SK-N-MC (cell line): ENCODE data around the gene ZNF383.

Source experiments
- EZH2 ChIP-seq: fragments of 200-600 bp; sonication (generic); IDR thresholded peaks from one replicate; pipeline ENCODE4 v1.6.1; 2017; ENCODE audit warnings: antibody characterized with exemption
- POLR2AphosphoS5 ChIP-seq: IDR thresholded peaks from 2 replicates; pipeline ENCODE4 v1.6.1; 2012; ENCODE audit warnings: mild to moderate bottlenecking, low read depth, low read length, borderline replicate concordance

DNA sequence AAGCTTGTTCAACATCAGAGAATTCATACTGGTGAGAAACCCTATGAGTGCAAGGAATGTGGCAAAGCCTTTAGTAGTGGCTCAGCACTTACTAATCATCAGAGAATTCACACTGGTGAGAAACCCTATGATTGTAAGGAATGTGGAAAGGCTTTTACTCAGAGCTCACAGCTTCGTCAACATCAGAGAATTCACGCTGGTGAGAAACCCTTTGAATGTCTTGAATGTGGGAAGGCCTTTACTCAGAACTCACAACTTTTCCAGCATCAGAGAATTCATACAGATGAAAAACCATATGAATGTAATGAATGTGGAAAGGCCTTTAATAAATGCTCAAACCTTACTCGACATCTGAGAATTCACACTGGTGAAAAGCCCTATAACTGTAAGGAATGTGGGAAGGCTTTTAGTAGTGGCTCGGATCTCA, 25.2 kb downstream of the ZNF383 start:
- TF ChIP-seq EZH2 = no peak
- TF ChIP-seq POLR2AphosphoS5 = no peak
